Osteocyte (in vitro differentiated cells): ENCODE measurements around the gene HLA-A. TPM values are rescaled to one million over a fixed set of nuclear protein-coding genes. Genes with fewer than 3 reads are reported as not detected.
A peak's percentile ranks its signal among the peaks of the same experiment; 100 is the strongest.

ENCODE experiments used
- DNase-seq: peaks from one replicate; pipeline ENCODE4 v3.0.0; 2021; ENCODE audit warnings: mixed read lengths; ENCODE audit not compliant: unreplicated experiment; ENCODE audit errors: extremely low spot score
- H3K27ac Mint-ChIP-seq: one replicate; pipeline ENCODE4 v1.8.0; 2021; ENCODE audit warnings: mild to moderate bottlenecking, mixed read lengths; ENCODE audit not compliant: unreplicated experiment
- H3K27me3 Mint-ChIP-seq: one replicate; pipeline ENCODE4 v1.8.0; 2021; ENCODE audit warnings: mixed read lengths; ENCODE audit not compliant: unreplicated experiment
- H3K36me3 Mint-ChIP-seq: one replicate; pipeline ENCODE4 v1.8.0; 2021; ENCODE audit warnings: mixed read lengths; ENCODE audit not compliant: unreplicated experiment
- H3K4me1 Mint-ChIP-seq: one replicate; pipeline ENCODE4 v1.8.0; 2021; ENCODE audit warnings: mixed read lengths; ENCODE audit not compliant: unreplicated experiment
- H3K4me3 Mint-ChIP-seq: one replicate; pipeline ENCODE4 v1.8.0; 2021; ENCODE audit warnings: mild to moderate bottlenecking, moderate library complexity, mixed read lengths; ENCODE audit not compliant: unreplicated experiment
- H3K9me3 Mint-ChIP-seq: one replicate; pipeline ENCODE4 v1.8.0; 2021; ENCODE audit warnings: mixed read lengths; ENCODE audit not compliant: unreplicated experiment
- CTCF ChIP-seq: fragments of 200-600 bp; sonication (generic); IDR thresholded peaks from 2 replicates; pipeline ENCODE4 v1.5.0; 2021; ENCODE audit warnings: antibody characterized with exemption, mild to moderate bottlenecking, moderate library complexity
- total RNA-seq: library from RNA; stranded (reverse); gene quantifications from 2 replicates; pipeline ENCODE4 v1.2.1, GENCODE V29; 2021

Gene HLA-A
- total RNA-seq, 1 donor from 2014 or later, result 293 TPM

DNA sequence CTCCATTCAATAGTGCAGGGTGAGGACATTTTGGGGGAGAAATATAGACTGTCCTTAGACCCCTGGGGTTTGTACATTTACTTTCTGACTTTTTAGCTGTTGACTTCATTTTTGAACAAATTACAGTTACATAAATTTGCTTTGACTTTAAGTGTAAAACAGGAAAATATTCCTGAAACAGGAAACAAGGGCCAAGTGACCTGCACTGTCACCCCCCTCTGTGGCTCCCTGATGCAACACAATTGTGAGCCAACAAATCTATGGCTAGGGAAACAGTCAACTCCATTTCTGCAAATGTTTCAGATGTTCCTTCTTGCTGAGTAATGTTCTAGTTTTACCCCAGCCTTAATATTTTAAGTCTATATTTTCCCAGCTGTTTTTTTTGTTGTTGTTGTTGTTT is 39.8 kb downstream of the HLA-A start:
- no peak overlapping the region for H3K27ac Mint-ChIP-seq
- H3K9me3 Mint-ChIP-seq, result no peaks in the 10 kb centered on the region
- H3K4me1 Mint-ChIP-seq, result peaks cover 2% of the 10 kb centered on the region
- H3K27me3 Mint-ChIP-seq, result peaks cover 8% of the 10 kb centered on the region
- peak; percentile 1 for DNase-seq
- no peak overlapping the region for H3K4me3 Mint-ChIP-seq
- TF ChIP-seq CTCF, result no peak
- no peaks in the 10 kb centered on the region for H3K36me3 Mint-ChIP-seq

GRCh38 chr6:29984232-29984631 is 41.9 kb downstream of the HLA-A start:
- H3K4me3 Mint-ChIP-seq, result no peak overlapping the region
- H3K9me3 Mint-ChIP-seq, result no peaks in the 10 kb centered on the region
- DNase-seq, result no peak
- H3K27me3 Mint-ChIP-seq, result peaks cover 24% of the 10 kb centered on the region
- no peak overlapping the region for H3K27ac Mint-ChIP-seq
- no peak for TF ChIP-seq CTCF
- no peaks in the 10 kb centered on the region for H3K36me3 Mint-ChIP-seq
- peaks cover 3% of the 10 kb centered on the region for H3K4me1 Mint-ChIP-seq

- peaks cover 3% of the 10 kb centered on the region for H3K4me1 Mint-ChIP-seq
- peak; percentile 64 for DNase-seq
- no peaks in the 10 kb centered on the region for H3K9me3 Mint-ChIP-seq
- no peak overlapping the region for H3K4me3 Mint-ChIP-seq
- no peak overlapping the region for H3K27ac Mint-ChIP-seq
- H3K36me3 Mint-ChIP-seq, result no peaks in the 10 kb centered on the region
- TF ChIP-seq CTCF, result no peak
- peaks cover 29% of the 10 kb centered on the region for H3K27me3 Mint-ChIP-seq
Measured at GRCh38 chr6:29984992-29985391, 42.7 kb downstream of the HLA-A start.

- no peak overlapping the region for H3K27ac Mint-ChIP-seq
- peaks cover 3% of the 10 kb centered on the region for H3K4me1 Mint-ChIP-seq
- peak; percentile 49 for DNase-seq
- H3K36me3 Mint-ChIP-seq, result no peaks in the 10 kb centered on the region
- H3K4me3 Mint-ChIP-seq, result no peak overlapping the region
- no peak for TF ChIP-seq CTCF
- H3K27me3 Mint-ChIP-seq, result peaks cover 41% of the 10 kb centered on the region
- H3K9me3 Mint-ChIP-seq, result no peaks in the 10 kb centered on the region
Measured at GRCh38 chr6:29986179-29986781, 43.9 kb downstream of the HLA-A start.

DNA sequence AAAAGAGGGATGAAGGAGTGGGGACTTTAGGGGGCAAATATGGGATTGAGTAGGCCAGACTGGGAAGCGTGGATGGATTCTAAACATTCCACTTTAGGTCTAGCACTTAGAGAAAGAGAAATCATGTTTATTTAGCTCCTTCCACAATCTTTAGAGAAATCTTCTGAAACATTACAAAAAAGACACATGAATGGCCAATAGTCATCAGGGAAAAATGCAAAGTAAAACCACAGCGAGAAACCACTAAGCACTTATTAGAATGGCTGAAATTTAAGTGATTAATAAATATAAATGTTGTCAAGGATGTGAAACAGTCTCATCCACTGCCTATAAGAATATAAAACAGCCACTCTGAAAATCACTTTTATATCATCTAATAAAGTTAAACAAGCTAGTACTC is 46.9 kb downstream of the HLA-A start:
- H3K27me3 Mint-ChIP-seq, result peaks cover 57% of the 10 kb centered on the region
- no peak overlapping the region for H3K27ac Mint-ChIP-seq
- no peak for DNase-seq
- no peaks in the 10 kb centered on the region for H3K36me3 Mint-ChIP-seq
- H3K4me3 Mint-ChIP-seq, result no peak overlapping the region
- no peak for TF ChIP-seq CTCF
- H3K9me3 Mint-ChIP-seq, result no peaks in the 10 kb centered on the region
- peaks cover 3% of the 10 kb centered on the region for H3K4me1 Mint-ChIP-seq
